ENCODE data around the gene EXOG. TPM values are rescaled to one million over a fixed set of nuclear protein-coding genes. Genes with fewer than 3 reads are reported as not detected.

The EXOG gene
- total and polyA plus RNA-seq, 12 donors = 10.7 to 39.9 (median 25.4) TPM

GRCh38 chr3:38490281-38491030 is 5.7 kb upstream of the EXOG start:
- DNase-seq = no peak
- ATAC-seq = no peak

GRCh38 chr3:38491215-38491614 is 4.9 kb upstream of the EXOG start:
- intact Hi-C loops (cut with DNase I) = loop anchor here in 6 of 10 donors (5.0 to 10.0 kb wide), 3 partner anchors 164 to 354 kb away; no protein-coding TSS in a partner anchor
- peaks cover 0 to 10% (median 0%) of the 10 kb centered on the region in 9 donors for H3K4me1 ChIP-seq

More at GRCh38 chr3:38490281-38491030, 5.7 kb upstream of the EXOG start:
- TF ChIP-seq, protein P1, sequence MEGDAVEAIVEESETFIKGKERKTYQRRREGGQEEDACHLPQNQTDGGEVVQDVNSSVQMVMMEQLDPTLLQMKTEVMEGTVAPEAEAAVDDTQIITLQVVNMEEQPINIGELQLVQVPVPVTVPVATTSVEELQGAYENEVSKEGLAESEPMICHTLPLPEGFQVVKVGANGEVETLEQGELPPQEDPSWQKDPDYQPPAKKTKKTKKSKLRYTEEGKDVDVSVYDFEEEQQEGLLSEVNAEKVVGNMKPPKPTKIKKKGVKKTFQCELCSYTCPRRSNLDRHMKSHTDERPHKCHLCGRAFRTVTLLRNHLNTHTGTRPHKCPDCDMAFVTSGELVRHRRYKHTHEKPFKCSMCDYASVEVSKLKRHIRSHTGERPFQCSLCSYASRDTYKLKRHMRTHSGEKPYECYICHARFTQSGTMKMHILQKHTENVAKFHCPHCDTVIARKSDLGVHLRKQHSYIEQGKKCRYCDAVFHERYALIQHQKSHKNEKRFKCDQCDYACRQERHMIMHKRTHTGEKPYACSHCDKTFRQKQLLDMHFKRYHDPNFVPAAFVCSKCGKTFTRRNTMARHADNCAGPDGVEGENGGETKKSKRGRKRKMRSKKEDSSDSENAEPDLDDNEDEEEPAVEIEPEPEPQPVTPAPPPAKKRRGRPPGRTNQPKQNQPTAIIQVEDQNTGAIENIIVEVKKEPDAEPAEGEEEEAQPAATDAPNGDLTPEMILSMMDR (IDR thresholded peaks at IDR 0.05) = no peak
- H3K4me1 ChIP-seq = peaks cover 0 to 10% (median 0%) of the 10 kb centered on the region in 9 donors
- H3K27me3 ChIP-seq = no peaks in the 10 kb centered on the region
- intact Hi-C loops (cut with DNase I) = loop anchor here in 6 of 10 donors (5.0 to 10.0 kb wide), 3 partner anchors 164 to 354 kb away; no protein-coding TSS in a partner anchor
- 85 to 95% methylated on average over 11 of the region's 11 CpGs for WGBS, 2 donors
- H3K4me3 ChIP-seq = no peak overlapping the region
- H3K27ac ChIP-seq = no peak overlapping the region
- H3K9me3 ChIP-seq = no peaks in the 10 kb centered on the region
- H3K36me3 ChIP-seq = peaks cover 0 to 6% (median 0%) of the 10 kb centered on the region in 9 donors

GRCh38 chr3:38493031-38493430 is 3.1 kb upstream of the EXOG start:
- Histone ChIP-seq H3K36me3 (peaks cover 0 to 6% (median 0%) of the 10 kb centered on the region in 9 donors), H3K27ac (peak overlapping the region in 3 of 10 donors; percentile 12 to 34 (median 20)), H3K27me3 (no peaks in the 10 kb centered on the region), H3K4me3 (no peak overlapping the region), H3K4me1 (peaks cover 0 to 13% (median 8%) of the 10 kb centered on the region in 9 donors), H3K9me3 (no peaks in the 10 kb centered on the region)
- TF ChIP-seq, protein P1 (IDR thresholded peaks at IDR 0.05) = no peak
- WGBS, 2 donors = 57 to 63% methylated on average over 4 of the region's 4 CpGs
- intact Hi-C loops (cut with DNase I) = loop anchor here in 6 of 10 donors (5.0 to 10.0 kb wide), 3 partner anchors 162 to 352 kb away; no protein-coding TSS in a partner anchor
- no peak for DNase-seq
- no peak for ATAC-seq

More at GRCh38 chr3:38491215-38491614, 4.9 kb upstream of the EXOG start:
- no peak overlapping the region for H3K4me3 ChIP-seq
- H3K27ac ChIP-seq = no peak overlapping the region
- ATAC-seq = no peak
- DNase-seq = no peak
- TF ChIP-seq, protein P1 (IDR thresholded peaks at IDR 0.05) = no peak
- H3K27me3 ChIP-seq = no peaks in the 10 kb centered on the region
- 93 to 94% methylated on average over 6 of the region's 6 CpGs for WGBS, 2 donors
- peaks cover 0 to 6% (median 0%) of the 10 kb centered on the region in 9 donors for H3K36me3 ChIP-seq
- no peaks in the 10 kb centered on the region for H3K9me3 ChIP-seq

DNA sequence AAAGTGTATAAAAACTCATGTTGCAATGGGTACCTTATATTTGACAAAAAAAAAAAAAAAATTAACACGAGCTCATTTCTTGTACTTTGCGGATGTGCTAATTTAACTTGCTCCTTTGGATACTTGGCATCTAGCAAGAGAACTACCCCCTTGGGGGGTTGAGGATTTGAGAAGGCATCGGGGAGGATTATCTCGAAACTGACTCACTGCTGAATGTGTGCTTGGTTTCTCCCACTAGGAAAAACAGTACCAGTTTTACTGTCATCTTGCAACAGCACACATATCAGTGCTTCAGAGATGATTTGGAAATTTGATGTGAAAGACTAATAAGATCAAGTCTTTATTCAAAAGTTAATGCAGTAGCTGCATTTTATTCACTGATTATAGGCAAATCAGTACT is 891 bp downstream of the EXOG start:
- intact Hi-C loops (cut with DNase I) = loop anchor here in 8 of 10 donors (2.0 to 10.0 kb wide), 5 partner anchors 154 to 348 kb away; no protein-coding TSS in a partner anchor
- peak overlapping the region in 6 of 10 donors; percentile 79 to 91 (median 86) for H3K27ac ChIP-seq
- peaks cover 0 to 41% (median under 1%) of the 10 kb centered on the region in 9 donors for H3K36me3 ChIP-seq
- ATAC-seq = no peak
- no peaks in the 10 kb centered on the region for H3K9me3 ChIP-seq
- 28 to 35% methylated on average over 4 of the region's 4 CpGs for WGBS, 2 donors
- H3K4me3 ChIP-seq = peak overlapping the region in 9 of 10 donors; percentile 63 to 85 (median 72)
- TF ChIP-seq, protein P1 (IDR thresholded peaks at IDR 0.05) = no peak
- peaks cover 0 to 48% (median 10%) of the 10 kb centered on the region in 9 donors for H3K4me1 ChIP-seq
- no peaks in the 10 kb centered on the region for H3K27me3 ChIP-seq
- no peak for DNase-seq
